GM10266 (cell line): ENCODE measurements around the gene BLOC1S4.

Experiments used
- DNase-seq: peaks from one replicate; pipeline ENCODE4 v3.0.0; 2012; ENCODE audit errors: extremely low spot score
- CTCF ChIP-seq: IDR thresholded peaks from 2 replicates; pipeline ENCODE4 v1.5.1; 2012; ENCODE audit warnings: mild to moderate bottlenecking, low read depth; ENCODE audit not compliant: control insufficient read depth, insufficient read depth; ENCODE audit errors: missing control alignments

Gene BLOC1S4

GRCh38 chr4:6710282-6710681 is 5.7 kb upstream of the BLOC1S4 start:
- no peak for TF ChIP-seq CTCF
- no peak for DNase-seq

GRCh38 chr4:6710996-6711395 is 5.0 kb upstream of the BLOC1S4 start:
- DNase-seq = no peak
- TF ChIP-seq CTCF = no peak

GRCh38 chr4:6714954-6715353 is 1.0 kb upstream of the BLOC1S4 start:
- no peak for DNase-seq
- TF ChIP-seq CTCF = no peak

GRCh38 chr4:6715704-6716017 is 313 bp upstream of the BLOC1S4 start:
- DNase-seq = no peak
- TF ChIP-seq CTCF = no peak

- DNase-seq = no peak
- no peak for TF ChIP-seq CTCF
Measured at GRCh38 chr4:6716958-6717655, 1.1 kb downstream of the BLOC1S4 start.

GRCh38 chr4:6718932-6719610 is 3.1 kb downstream of the BLOC1S4 start:
- TF ChIP-seq CTCF = no peak
- DNase-seq = no peak

- no peak for TF ChIP-seq CTCF
- DNase-seq = no peak
Measured at GRCh38 chr4:6719611-6720179, 3.7 kb downstream of the BLOC1S4 start.
